Hematopoietic multipotent progenitor cell treated with erythropoietin and hydrocortisone succinate and interleukin-3 and kit ligand, for 8 days (in vitro differentiated cells): ENCODE data around the gene EHMT2.
"Not testable (repeated sequence)": the region's sequence is repeated elsewhere in the genome, so short reads cannot be mapped to it uniquely, and the experiment has no call there.

Experiments
- DNase-seq: peaks from one replicate; pipeline ENCODE4 v3.0.0-alpha.2; 2015

The EHMT2 gene

GRCh38 chr6:31897612-31898382 lies at the start of gene EHMT2:
Gene EHMT2 (minus strand): TSS chr6:31897698. CDS start chr6:31897677, 21 bp downstream.
- peak; percentile 85 for DNase-seq

DNA sequence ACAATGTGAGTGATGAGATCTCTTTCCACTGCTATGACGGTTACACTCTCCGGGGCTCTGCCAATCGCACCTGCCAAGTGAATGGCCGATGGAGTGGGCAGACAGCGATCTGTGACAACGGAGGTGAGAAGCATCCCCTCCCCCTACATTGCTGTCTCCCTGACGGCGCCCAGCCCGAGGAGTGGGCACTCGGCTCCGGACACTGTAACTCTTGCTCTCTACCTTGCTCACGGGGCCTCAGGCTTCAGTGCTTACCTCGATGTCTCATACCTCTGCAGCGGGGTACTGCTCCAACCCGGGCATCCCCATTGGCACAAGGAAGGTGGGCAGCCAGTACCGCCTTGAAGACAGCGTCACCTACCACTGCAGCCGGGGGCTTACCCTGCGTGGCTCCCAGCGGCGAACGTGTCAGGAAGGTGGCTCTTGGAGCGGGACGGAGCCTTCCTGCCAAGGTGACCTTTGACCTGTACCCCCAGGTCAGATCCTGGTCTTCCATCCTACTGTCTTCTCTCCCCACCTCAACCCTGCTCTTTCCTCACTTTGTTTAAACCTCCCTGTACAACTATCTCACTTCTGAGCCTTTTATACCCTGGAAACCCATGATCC lies 49.7 kb upstream of the EHMT2 start:
- no peak for DNase-seq

DNA sequence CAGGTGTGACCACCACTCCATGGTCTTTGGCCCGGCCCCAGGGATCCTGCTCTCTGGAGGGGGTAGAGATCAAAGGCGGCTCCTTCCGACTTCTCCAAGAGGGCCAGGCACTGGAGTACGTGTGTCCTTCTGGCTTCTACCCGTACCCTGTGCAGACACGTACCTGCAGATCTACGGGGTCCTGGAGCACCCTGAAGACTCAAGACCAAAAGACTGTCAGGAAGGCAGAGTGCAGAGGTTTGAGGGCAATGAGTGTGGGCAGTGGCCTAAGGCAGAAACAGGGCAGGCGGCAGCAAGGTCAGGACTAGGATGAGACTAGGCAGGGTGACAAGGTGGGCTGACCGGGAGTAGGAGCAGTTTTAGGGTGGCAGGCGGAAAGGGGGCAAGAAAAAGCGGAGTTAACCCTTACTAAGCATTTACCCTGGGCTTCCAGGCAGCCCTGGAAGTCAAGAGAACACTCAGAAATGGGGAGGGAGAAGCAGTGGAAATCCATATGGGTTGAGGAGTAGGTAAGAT lies 48.9 kb upstream of the EHMT2 start:
- DNase-seq: no peak

DNA sequence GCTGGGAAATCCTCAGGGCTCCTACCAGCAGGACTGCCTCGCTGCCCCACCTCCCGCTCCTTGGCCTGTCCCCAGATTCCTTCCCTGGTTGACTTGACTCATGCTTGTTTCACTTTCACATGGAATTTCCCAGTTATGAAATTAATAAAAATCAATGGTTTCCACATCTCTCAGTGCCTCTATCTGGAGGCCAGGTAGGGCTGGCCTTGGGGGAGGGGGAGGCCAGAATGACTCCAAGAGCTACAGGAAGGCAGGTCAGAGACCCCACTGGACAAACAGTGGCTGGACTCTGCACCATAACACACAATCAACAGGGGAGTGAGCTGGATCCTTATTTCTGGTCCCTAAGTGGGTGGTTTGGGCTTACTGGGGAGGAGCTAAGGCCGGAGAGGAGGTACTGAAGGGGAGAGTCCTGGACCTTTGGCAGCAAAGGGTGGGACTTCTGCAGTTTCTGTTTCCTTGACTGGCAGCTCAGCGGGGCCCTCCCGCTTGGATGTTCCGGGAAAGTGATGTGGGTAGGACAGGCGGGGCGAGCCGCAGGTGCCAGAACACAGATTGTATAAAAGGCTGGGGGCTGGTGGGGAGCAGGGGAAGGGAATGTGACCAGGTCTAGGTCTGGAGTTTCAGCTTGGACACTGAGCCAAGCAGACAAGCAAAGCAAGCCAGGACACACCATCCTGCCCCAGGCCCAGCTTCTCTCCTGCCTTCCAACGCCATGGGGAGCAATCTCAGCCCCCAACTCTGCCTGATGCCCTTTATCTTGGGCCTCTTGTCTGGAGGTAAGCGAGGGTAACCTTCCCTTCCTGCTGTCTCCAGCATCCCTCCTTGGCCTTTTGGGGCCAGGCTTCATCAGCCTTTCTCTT lies 48.2 kb upstream of the EHMT2 start, which contains the start of gene CFB:
TSS of gene CFB (plus strand) at position 589 of the 863 bp plus-strand sequence. CDS start at position 716, 127 bp downstream.
- DNase-seq: no peak

GRCh38 chr6:31945154-31945506 lies 47.6 kb upstream of the EHMT2 start:
- DNase-seq: no peak

DNA sequence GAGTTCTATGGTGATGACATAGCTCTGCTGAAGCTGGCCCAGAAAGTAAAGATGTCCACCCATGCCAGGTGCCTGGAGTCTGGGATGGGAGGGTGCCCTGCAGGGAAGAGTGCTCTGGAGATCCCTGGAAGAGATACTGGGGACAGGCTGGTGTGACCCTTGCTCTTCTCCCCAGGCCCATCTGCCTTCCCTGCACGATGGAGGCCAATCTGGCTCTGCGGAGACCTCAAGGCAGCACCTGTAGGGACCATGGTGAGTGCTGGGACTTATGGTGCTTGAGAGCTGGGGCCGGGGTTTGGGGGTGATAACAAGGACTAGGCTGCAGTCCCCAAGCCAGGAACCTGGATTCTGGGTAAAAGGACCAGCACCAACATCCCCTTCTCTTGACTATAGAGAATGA lies 46.2 kb upstream of the EHMT2 start:
- DNase-seq: no peak

- DNase-seq: no peak
Observed at GRCh38 chr6:31940256-31940664, 42.8 kb upstream of the EHMT2 start.

GRCh38 chr6:31935823-31936222 lies 38.3 kb upstream of the EHMT2 start:
- no peak for DNase-seq

- DNase-seq: no peak
Observed at GRCh38 chr6:31935021-31935420, 37.5 kb upstream of the EHMT2 start.

- DNase-seq: no peak
Observed at GRCh38 chr6:31933537-31933936, 36.0 kb upstream of the EHMT2 start.

- not testable (repeated sequence) for DNase-seq
Observed at GRCh38 chr6:31932137-31932536, 34.6 kb upstream of the EHMT2 start.

- no peak for DNase-seq
Observed at GRCh38 chr6:31930962-31931361, 33.5 kb upstream of the EHMT2 start.

- DNase-seq: no peak
Observed at GRCh38 chr6:31928672-31928939, 31.1 kb upstream of the EHMT2 start.

DNA sequence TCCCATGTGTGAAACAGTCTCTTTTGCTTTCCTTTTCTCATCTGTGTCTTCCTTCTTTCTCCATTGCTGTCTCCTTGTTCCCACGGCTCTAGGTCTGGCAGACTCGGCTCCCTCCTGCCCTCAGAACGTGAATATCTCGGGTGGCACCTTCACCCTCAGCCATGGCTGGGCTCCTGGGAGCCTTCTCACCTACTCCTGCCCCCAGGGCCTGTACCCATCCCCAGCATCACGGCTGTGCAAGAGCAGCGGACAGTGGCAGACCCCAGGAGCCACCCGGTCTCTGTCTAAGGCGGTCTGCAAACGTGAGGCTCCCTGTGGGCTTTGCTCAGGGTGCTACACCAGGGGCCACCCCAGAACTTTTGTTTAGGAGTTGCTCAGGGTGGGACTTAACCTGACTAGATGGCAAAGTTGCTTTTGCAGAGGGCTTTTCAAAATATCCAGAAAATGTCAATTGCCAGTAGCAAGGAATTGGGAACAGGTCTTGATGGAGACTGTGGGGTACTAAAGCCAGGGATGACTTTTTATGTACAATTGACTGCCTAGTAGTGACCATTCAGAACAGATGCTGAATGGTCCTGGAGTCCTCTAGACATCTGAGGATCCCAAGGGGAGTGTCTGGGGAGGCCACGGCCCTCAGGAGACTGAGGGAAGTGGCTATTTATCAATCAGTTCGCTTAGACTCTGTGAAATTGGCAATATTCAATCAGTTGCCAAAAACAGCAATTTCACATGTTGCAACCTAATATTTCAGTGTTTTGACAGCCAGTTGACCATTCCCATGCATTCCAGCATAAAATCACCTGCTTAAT lies 30.6 kb upstream of the EHMT2 start:
- DNase-seq: no peak

DNA sequence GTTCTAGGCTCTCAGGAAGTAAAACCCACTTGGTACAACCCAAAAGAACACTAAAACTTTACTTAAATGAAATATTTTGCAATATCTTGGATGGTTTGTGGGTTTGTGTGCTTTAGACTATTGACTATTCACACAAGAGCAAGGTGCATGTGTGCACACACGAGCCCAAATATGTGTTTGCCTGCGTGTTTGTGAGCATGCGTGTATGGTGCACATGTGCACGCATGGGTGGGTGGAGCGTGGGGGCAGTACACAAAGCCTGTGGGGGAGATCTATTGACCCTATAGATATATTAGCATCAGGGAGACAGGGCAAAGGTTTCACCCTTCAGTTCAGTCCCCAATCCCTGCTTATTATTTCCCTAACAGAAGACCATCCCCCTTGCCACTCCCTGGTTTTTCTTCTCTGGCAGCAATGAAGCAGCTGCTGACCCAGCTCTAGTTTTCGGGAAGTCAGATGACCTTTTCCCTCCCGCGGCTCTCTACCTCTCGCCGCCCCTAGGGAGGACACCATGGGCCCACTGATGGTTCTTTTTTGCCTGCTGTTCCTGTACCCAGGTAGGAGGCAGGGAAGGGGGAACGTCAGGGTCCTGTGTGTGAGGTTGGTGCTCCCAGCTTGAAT lies 29.9 kb upstream of the EHMT2 start, which contains the start of gene C2:
TSS of gene C2 (plus strand) at position 476 of the 621 bp plus-strand sequence. CDS start at position 512, 36 bp downstream.
- DNase-seq: no peak

GRCh38 chr6:31922942-31923341 lies 25.4 kb upstream of the EHMT2 start:
- peak; percentile 35 for DNase-seq

DNA sequence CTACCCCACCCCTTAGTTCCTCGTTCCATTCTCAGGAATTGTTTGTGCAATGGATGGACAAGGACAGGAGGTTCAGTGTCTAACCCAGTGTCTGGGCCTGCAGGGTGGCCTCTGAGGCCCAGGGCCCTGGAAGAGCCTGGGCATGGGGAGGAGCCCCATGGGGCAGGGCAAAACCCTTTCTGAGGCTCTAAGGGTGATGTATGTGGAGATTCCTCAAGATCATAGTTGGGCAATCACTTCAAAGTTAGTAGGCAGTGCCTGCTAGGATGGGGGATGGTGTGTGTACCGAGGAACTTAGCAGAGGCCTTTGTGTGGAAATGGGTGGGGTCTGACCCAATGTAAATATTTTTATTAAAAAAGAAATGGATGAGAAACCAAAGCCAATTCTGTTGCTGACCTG lies 23.3 kb upstream of the EHMT2 start:
- no peak for DNase-seq

- no peak for DNase-seq
Observed at GRCh38 chr6:31919624-31920303, 22.3 kb upstream of the EHMT2 start.

- DNase-seq: no peak
Observed at GRCh38 chr6:31918069-31918720, 20.7 kb upstream of the EHMT2 start.

- no peak for DNase-seq
Observed at GRCh38 chr6:31915756-31916155, 18.3 kb upstream of the EHMT2 start.

- DNase-seq: no peak
Observed at GRCh38 chr6:31915351-31915750, 17.9 kb upstream of the EHMT2 start.
